Stimulated activated naive CD8-positive, alpha-beta T cell treated with anti-CD3 and anti-CD28 coated beads, Interleukin-15, Interleukin-2, amounts not matched to agents 100 ng/mL and 50 ng/mL, for 24 hours (primary cell): Measurements from ENCODE around the gene MAN2B1.
A peak's percentile ranks its signal among the peaks of the same experiment; 100 is the strongest.
"Not testable (repeated sequence)": the region's sequence is repeated elsewhere in the genome, so short reads cannot be mapped to it uniquely, and the experiment has no call there.

Source experiments
- H3K27ac Mint-ChIP-seq: one replicate; pipeline ENCODE4 v1.8.0; 2021; ENCODE audit warnings: mild to moderate bottlenecking, mixed read lengths
- H3K27me3 Mint-ChIP-seq: one replicate; pipeline ENCODE4 v1.8.0; 2021; ENCODE audit warnings: mixed read lengths
- H3K36me3 Mint-ChIP-seq: one replicate; pipeline ENCODE4 v1.8.0; 2021; ENCODE audit warnings: low read depth, mixed read lengths
- H3K4me1 Mint-ChIP-seq: one replicate; pipeline ENCODE4 v1.8.0; 2021; ENCODE audit warnings: low read depth, mixed read lengths
- H3K4me3 Mint-ChIP-seq: one replicate; pipeline ENCODE4 v1.8.0; 2021; ENCODE audit warnings: mild to moderate bottlenecking, mixed read lengths
- H3K9me3 Mint-ChIP-seq: one replicate; pipeline ENCODE4 v1.8.0; 2021; ENCODE audit warnings: mixed read lengths

MAN2B1 gene

DNA sequence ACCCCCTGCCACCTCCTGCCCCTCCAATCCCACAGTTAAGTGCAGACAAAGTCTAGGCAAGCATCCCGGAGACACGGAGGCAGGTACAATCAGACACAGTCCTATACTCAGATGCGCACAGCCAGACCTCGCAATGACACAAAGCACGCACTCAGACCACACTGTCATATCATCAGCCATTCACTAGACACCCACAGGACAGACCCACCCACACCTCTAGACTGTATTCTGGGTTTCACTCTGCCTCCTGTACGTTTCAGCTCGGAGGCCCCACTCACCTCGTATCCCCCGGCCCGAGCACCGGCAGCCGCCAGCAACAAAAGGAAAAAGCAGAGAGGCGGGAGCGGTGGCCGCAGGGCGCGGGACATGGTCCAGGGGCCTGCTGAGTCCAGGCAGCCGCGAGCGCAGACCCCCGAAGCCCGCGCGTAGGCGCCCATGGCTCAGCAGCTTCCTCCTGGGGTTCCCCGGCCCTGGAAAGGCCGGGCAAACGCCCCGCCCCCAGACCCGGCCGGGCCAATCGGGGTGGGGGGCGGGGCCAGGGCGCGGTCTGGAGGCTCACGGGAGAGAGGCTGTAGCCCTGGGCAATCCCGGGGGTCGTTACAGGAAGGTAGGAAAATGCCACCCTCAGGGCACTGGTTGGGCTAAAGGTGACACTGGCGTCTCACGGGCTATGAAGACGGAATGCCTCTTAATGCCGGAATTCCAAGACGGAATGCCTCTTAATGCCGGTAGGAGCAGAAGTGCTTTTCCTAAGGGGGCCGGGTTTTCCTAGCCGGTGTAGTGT, at the start of gene MAN2B1, which contains the start of gene WDR83:
Gene MAN2B1, minus strand, starts transcription at position 478 of the 784 bp plus-strand sequence. Its CDS starts 41 bp downstream, at position 437.
Gene WDR83, plus strand, starts transcription at position 543 of the 784 bp plus-strand sequence. CDS start 2,984 bp downstream, outside the sequence.
- peaks cover 29% of the 10 kb centered on the region for H3K36me3 Mint-ChIP-seq
- peaks cover 60% of the 10 kb centered on the region for H3K4me1 Mint-ChIP-seq

DNA sequence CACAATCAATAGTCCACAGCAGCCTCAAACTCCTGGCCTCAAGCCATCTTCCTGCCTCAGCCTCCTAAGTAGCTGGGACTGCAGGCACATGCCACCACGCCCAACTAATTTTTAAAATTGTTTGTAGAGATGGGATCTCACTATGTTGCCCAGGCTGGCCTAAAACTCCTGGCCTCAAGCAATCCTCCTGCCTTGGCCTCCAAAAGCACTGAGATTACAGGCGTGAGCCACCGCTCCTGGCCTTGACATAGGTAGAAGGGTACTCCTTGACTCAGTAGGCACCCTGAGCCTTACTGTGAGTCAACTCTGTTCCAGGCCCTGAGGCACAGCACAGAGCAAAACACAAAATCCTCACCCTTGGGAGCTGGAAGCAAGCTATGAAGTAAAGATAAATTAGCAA, 49.4 kb upstream of the MAN2B1 start:
- H3K36me3 Mint-ChIP-seq, result peaks cover 59% of the 10 kb centered on the region
- no peak overlapping the region for H3K4me3 Mint-ChIP-seq
- H3K4me1 Mint-ChIP-seq, result peaks cover 21% of the 10 kb centered on the region
- H3K27me3 Mint-ChIP-seq, result no peaks in the 10 kb centered on the region
- no peaks in the 10 kb centered on the region for H3K9me3 Mint-ChIP-seq
- no peak overlapping the region for H3K27ac Mint-ChIP-seq

More for the DNA sequence above, at the start of gene MAN2B1, which contains the start of gene WDR83:
- peak within 1 kb of the TSS; percentile 97 for H3K4me3 Mint-ChIP-seq
- H3K9me3 Mint-ChIP-seq, result no peaks in the 10 kb centered on the region
- no peaks in the 10 kb centered on the region for H3K27me3 Mint-ChIP-seq
- H3K27ac Mint-ChIP-seq, result peak within 1 kb of the TSS; percentile 95

DNA sequence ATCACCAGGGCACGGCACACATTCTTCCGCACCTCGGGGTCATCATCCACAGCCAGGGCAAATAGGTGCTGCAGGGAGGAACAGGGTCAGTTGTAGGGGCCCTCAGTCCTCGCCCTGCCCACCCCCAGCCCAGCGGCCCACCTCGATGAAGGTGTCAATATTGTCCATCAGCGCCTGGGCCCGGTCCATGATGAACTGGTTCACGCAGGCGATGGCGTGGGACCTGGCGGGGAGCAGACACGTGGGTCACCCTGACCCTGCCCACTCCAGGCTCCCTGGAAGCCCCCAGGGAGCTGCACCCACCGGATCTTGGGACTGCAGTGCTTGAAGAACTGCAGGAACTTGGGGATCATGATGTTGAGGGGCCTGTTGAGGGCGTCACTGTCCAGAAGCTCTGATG, 48.6 kb upstream of the MAN2B1 start:
- no peak overlapping the region for H3K4me3 Mint-ChIP-seq
- H3K36me3 Mint-ChIP-seq, result peaks cover 62% of the 10 kb centered on the region
- H3K9me3 Mint-ChIP-seq, result no peaks in the 10 kb centered on the region
- H3K4me1 Mint-ChIP-seq, result peaks cover 14% of the 10 kb centered on the region
- no peak overlapping the region for H3K27ac Mint-ChIP-seq
- no peaks in the 10 kb centered on the region for H3K27me3 Mint-ChIP-seq

DNA sequence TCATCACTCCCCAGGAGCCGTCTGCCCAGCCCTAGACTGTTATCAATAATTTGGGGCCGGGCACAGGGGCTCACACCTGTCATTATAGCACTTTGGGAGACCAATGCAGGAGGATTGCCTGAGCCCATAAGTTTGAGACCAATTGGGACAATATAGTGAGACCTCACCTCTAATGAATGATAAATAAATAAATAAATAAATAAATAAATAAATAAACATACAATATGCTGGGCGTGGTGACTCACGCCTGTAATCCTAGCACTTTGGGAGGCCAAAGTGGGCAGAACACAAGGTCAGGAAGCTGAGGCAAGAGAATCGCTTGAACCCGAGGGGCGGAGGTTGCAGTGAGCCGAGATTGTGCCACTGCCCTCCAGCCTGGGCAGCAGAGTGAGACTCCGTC, 46.8 kb upstream of the MAN2B1 start:
- H3K9me3 Mint-ChIP-seq, H3K27me3 Mint-ChIP-seq, H3K4me3 Mint-ChIP-seq, H3K27ac Mint-ChIP-seq, H3K4me1 Mint-ChIP-seq: not testable (repeated sequence)
- peaks cover 50% of the 10 kb centered on the region for H3K36me3 Mint-ChIP-seq

DNA sequence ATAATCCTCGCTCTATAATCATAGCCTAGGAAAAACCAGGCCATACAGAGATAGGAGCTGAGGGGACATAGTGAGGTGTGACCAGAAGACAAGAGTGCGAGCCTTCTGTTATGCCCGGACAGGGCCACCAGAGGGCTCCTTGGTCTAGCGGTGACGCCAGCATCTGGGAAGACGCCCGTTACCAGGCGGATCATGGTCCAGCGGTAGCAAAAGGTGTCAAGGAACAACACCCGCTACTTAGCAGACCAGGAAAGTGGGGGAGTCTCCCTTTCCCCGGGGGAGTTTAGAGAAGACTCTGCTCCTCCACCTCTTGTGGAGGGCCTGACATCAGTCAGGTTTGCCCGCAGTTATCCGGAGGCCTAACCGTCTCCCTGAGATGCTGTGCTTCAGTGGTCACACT, 45.5 kb upstream of the MAN2B1 start:
- H3K27ac Mint-ChIP-seq, H3K4me3 Mint-ChIP-seq, H3K4me1 Mint-ChIP-seq, H3K9me3 Mint-ChIP-seq, H3K27me3 Mint-ChIP-seq: not testable (repeated sequence)
- H3K36me3 Mint-ChIP-seq, result peaks cover 51% of the 10 kb centered on the region

DNA sequence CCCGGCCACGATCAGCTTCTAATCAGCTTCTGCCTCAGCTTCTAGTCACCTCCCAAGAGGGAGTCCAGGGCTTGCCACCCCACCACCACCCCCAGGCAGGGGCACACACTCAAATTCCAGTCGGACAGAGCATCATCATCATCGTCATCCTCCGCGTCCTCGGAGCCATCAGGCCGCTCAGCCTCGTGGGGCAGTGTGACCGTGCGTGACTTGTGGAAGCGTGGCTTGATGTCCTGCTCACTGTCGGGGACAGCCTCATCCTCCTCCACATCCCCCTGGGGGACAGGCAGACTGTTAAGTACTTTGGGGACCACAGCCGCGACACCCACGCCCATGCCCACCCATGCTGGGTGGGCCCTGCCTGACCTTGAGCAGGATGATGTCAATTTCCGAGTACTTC, 44.6 kb upstream of the MAN2B1 start:
- Mint-ChIP-seq H3K4me1 (no peaks in the 10 kb centered on the region), H3K27me3 (no peaks in the 10 kb centered on the region), H3K36me3 (peaks cover 51% of the 10 kb centered on the region), H3K4me3 (no peak overlapping the region), H3K27ac (no peak overlapping the region), H3K9me3 (no peaks in the 10 kb centered on the region)

DNA sequence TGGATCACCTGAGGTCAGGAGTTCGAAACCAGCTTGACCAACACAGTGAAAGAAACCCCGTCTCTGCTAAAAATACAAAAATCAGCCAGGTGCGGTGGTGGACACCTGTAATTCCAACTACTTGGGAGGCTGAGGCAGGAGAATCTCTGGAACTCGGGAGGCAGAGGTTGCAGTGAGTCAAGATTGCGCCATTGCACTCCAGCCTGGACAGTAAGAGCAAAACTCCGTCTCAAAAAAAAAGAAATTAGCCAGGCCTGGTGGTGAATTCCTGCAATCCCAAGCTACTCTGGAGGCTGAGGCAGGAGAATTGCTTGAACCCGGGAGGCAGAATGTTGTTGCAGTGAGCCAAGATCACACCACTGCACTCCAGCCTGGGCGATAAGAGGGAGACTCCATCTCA, 42.1 kb upstream of the MAN2B1 start:
- Mint-ChIP-seq H3K9me3 (no peaks in the 10 kb centered on the region), H3K27ac (no peak overlapping the region), H3K4me3 (no peak overlapping the region), H3K36me3 (peaks cover 57% of the 10 kb centered on the region), H3K4me1 (no peaks in the 10 kb centered on the region), H3K27me3 (no peaks in the 10 kb centered on the region)

DNA sequence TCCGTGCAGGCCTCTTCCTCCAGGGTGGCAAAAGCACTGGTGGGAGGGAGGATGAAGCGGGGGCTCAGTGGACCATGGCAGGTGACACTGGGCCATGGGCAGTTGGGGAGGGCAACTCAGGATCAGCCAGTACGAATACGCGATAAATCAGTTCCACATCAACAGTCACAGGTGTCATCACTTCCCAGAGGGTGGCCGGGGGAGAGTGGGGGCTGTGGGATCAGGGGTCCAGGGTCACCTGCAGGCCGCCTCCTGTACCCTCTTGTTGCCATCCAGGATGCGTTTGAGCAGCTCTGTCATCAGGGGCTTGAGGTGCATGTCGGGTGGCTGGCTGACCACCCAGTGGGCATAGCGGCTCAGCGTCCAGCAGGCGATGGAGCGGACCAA, 39.8 kb upstream of the MAN2B1 start:
- peaks cover 60% of the 10 kb centered on the region for H3K36me3 Mint-ChIP-seq
- H3K4me1 Mint-ChIP-seq, result no peaks in the 10 kb centered on the region
- H3K27me3 Mint-ChIP-seq, result no peaks in the 10 kb centered on the region
- H3K4me3 Mint-ChIP-seq, result no peak overlapping the region
- no peak overlapping the region for H3K27ac Mint-ChIP-seq
- no peaks in the 10 kb centered on the region for H3K9me3 Mint-ChIP-seq

DNA sequence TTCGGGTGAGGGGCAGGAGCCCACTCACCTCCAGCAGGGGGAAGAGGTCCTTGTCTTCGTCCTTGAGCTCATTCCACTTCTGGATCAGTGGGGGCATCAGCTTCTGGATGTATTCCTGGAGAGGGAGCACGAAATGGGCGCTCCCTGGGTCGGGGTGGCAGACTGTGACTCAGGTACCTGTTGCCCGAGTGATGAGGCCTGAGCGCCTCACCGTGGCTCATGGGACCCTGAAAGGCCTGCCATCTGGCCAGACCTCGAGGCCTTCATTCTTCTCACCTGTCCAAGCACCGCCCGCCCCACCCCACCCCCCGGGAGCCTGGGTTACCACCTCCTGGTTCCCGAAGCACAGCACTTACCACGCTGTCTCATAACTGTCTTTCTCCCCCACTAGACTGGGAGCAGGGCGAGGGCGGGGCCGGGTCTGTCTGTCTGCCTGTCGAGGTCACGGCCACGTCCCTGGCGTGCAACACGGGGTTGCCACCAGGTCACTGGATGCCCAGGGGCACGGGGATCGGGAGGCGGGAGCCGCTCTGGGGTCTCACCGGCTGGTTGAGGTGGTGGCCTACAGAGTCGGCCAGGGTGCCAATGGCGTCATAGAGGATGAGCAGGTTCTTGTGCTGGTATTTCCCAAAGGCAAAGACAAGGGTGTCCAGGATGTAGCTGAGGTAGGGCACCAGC, 39.3 kb upstream of the MAN2B1 start:
- H3K4me3 Mint-ChIP-seq, result no peak overlapping the region
- no peak overlapping the region for H3K27ac Mint-ChIP-seq
- H3K4me1 Mint-ChIP-seq, result no peaks in the 10 kb centered on the region
- peaks cover 60% of the 10 kb centered on the region for H3K36me3 Mint-ChIP-seq
- H3K27me3 Mint-ChIP-seq, result no peaks in the 10 kb centered on the region
- H3K9me3 Mint-ChIP-seq, result no peaks in the 10 kb centered on the region

DNA sequence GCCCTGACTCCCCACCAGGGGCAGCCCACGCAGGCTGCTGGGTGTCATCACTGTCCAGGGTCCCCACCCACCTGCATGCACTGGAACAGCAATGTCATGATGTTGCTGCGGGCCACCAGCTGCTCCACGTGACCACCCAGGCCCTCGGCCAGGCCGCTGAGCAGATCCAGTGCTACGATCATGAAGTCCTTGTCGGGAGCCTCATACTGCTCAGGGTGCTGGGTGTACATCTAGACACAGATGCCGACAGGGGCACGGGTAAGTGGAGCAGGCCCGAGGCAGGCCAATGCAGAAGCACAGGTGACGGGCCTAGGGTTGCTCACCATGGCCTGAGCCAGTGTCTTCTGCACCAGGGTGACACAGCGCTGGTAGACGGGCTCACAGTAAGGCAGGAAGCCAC, 38.6 kb upstream of the MAN2B1 start:
- Mint-ChIP-seq H3K36me3 (peaks cover 55% of the 10 kb centered on the region), H3K4me1 (no peaks in the 10 kb centered on the region), H3K4me3 (no peak overlapping the region), H3K27ac (peak overlapping the region; percentile 11), H3K9me3 (no peaks in the 10 kb centered on the region), H3K27me3 (no peaks in the 10 kb centered on the region)

DNA sequence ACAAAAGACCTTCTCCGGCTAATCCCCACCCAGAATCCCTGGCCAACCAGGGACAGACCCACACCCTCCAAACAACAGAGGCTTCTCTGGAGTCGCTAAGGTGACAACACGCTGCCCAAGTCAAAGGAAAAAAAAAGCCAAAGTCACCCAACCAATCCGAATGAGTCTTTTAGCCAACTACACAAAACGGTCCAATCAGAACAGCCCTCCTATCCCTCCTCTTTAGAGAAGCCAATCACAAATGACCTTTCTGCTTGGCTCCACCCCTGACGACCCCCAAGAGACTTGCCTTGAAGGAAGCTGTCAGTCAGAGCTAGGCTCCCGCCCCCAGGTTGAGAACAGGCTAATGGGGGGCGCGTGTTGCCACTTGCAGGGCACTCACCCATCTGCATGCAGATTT, 36.5 kb upstream of the MAN2B1 start:
- Mint-ChIP-seq H3K9me3 (no peaks in the 10 kb centered on the region), H3K27ac (no peak overlapping the region)

DNA sequence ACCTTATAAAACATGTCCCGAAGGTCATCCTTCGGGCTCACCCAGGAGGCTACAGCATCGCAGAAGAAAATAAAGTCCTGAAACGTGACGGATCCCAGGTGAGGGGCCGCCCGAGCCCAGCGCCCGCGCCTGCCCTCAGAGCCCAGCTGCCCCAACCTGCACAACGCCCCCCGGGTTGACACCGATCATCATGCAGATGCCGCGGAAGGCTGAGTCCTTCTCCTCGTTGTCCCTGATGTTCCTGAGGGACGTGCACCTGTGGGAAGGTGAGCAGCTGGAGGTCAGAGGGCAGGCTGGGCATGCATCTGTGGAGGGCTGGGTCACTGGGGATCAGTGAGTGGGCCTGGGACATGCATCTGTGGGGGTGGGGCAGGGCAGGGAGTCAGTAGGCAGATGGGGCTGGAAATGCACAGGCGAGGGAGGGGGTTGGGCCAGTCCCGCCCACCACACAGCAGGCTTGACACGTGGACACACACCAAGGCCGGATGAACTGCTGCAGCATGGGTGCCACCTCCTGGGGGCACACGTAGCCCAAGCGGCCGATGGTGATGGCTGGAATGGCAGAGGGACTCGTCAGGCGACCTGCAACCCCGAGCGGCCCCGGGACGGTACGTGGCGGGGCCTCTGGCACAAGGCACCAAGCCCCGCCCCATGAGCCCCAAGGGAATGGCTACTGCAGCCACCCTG, 35.2 kb upstream of the MAN2B1 start:
- Mint-ChIP-seq H3K4me3 (no peak overlapping the region), H3K27ac (no peak overlapping the region), H3K27me3 (no peaks in the 10 kb centered on the region), H3K9me3 (no peaks in the 10 kb centered on the region), H3K36me3 (peaks cover 61% of the 10 kb centered on the region), H3K4me1 (peaks cover 11% of the 10 kb centered on the region)

More for the DNA sequence above, 36.5 kb upstream of the MAN2B1 start:
- H3K4me1 Mint-ChIP-seq, result peaks cover 3% of the 10 kb centered on the region
- H3K36me3 Mint-ChIP-seq, result peaks cover 65% of the 10 kb centered on the region
- H3K4me3 Mint-ChIP-seq, result no peak overlapping the region
- H3K27me3 Mint-ChIP-seq, result no peaks in the 10 kb centered on the region

DNA sequence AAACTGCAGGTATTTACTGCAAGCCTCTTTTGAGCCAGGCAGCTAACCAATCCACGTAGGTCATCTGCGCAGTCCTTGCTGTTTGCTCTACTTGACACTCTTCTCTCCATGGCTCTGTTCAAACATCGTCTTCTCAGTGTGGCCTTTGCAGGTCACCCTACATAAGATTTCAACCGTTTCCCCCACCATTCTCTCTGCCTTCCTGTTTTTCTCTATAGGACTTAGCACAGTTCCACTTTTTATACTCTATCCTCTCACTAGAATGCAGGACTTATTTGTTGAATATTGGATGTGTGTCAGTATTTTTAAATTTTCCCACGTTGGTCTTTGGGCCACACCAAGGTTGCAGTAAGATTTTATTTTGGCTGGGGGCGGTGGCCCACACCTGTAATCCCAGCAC, 31.6 kb upstream of the MAN2B1 start:
- Mint-ChIP-seq H3K27me3 (no peaks in the 10 kb centered on the region), H3K4me3 (peak overlapping the region; percentile 65), H3K9me3 (no peaks in the 10 kb centered on the region), H3K36me3 (peaks cover 32% of the 10 kb centered on the region), H3K27ac (peak overlapping the region; percentile 82), H3K4me1 (peaks cover 16% of the 10 kb centered on the region)

DNA sequence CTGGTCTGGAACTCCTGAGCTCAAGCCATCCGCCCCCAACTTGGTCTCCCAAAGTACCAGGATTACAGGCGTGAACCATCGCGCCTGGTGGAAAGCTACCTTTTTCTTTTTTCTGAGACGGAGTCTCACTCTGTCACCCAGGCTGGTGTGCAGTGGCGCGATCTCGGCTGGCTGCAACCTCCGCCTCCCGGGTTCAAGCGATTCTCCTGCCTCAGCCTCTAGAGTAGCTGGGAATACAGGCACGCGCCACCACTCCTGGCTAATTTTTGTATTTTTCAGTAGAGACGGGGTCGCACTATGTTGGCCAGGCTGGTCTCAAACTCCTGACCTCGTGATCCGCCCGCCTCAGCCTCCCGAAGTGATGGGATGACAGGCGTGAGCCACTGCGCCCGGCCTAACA, 30.9 kb upstream of the MAN2B1 start:
- H3K36me3 Mint-ChIP-seq, result peaks cover 25% of the 10 kb centered on the region
- not testable (repeated sequence) for H3K27me3 Mint-ChIP-seq, H3K27ac Mint-ChIP-seq, H3K9me3 Mint-ChIP-seq
- H3K4me3 Mint-ChIP-seq, result peak overlapping the region; percentile 85
- H3K4me1 Mint-ChIP-seq, result peaks cover 16% of the 10 kb centered on the region
